GM19193 (cell line): Measurements from ENCODE around the gene RASAL2.

Experiments used
- POLR2A ChIP-seq: IDR thresholded peaks from 4 replicates; pipeline ENCODE4 v1.6.1; 2011; ENCODE audit not compliant: insufficient read depth, insufficient read length; ENCODE audit errors: extremely low read depth

Gene RASAL2

GRCh38 chr1:178160736-178161475, 67.0 kb downstream of the RASAL2 start:
- no peak for TF ChIP-seq POLR2A

GRCh38 chr1:178161516-178161915, 67.6 kb downstream of the RASAL2 start:
- TF ChIP-seq POLR2A: no peak

DNA sequence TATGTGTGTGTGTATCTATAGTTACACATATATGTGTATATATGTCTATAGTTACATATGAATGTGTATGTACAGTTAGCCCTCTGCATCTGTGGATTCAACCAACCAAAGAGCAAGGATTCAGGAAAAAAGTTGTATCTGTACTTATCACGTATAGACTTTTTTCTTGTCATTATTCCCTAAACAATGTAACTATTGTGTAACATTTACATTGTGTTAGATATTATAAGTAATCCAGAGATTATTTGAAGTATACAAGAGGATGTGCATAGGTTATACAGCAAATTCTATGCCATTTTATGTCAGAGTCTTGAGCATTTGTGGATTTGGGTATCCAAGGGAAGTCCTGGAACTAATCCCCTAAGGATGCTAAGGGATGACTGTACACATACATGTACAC, 71.3 kb downstream of the RASAL2 start:
- TF ChIP-seq POLR2A: no peak

DNA sequence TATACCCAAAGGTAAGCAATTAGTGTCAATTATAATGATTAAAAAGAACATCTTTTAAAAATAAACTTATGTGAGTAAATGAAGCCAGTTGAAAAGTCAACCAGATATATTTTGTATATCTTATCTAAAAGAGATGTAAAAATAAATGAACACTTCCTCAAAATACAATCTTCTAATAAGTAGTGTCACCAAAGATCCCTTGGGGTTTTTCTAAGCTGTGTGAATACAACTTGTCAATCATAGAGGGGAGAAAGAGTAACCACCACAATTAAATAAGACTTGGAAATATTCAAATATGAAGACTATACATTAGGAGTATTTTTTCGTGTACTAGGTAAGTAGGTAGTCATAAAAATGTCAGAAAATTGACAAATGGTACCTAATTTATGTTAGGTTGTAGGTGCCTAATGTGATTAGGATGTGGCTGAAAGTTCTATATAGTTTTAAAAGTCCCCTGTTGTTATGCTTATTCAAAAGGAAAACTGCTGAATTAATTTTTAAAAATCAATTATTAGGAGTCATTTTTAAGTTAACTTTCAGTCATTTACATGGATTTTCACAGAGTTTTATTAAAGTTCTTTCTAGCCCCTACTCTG, 72.6 kb downstream of the RASAL2 start:
- no peak for TF ChIP-seq POLR2A

DNA sequence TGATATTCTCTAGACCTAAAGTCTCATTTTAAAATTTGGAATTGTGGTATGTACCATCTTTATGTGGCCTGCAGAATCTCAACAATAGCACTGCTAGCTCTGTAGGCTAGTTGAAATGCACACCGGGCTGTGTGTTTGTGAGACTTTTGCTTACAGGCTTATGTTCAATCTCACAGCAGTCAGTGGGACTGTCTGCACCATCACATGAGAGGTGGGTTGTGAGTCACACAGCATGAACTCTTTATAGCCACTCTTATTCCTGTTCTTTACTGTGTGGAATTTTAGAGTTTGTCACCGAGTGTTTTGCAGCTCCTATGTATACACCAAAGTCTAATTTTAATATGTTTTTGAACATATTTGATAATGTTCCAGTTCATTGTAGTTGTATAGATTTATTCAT, 74.6 kb downstream of the RASAL2 start:
- TF ChIP-seq POLR2A: no peak

DNA sequence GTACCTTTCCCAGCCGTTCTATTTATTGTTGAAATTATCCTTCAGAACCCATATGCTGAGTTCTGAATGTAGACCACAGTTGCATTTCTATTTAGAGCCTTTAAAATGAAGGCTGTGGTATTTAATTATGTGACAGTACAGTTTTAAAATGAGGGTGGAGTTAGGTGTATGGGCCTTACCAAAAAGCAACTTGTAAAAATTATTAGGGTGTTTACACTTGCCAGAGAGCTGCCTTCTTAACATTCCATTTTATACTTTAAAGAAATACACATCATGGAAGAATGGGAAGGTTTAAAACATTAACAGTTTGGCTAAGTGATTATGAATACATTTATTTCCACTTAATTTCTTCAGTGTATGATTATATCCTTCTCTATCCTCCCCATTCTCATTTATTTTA, 75.7 kb downstream of the RASAL2 start:
- no peak for TF ChIP-seq POLR2A

DNA sequence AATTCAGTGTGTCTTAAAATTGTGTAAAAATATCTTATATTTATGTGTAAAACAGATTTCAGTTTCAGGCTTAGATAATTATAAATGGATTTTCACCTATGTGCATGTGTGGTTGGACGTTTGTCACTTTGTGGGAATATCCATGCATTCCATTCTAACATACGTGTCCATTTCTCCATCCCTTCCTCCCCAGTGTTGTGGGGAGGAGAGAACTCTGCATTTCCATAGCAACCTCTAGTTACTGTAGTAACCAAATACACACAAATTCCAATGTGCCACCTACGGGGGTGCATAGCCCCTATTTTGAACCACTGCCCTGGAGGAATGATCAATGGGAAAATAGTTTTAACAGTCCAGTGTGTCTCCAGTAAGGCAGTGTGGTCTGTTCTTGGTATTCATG, 79.0 kb downstream of the RASAL2 start:
- TF ChIP-seq POLR2A: no peak

GRCh38 chr1:178174539-178174938, 80.6 kb downstream of the RASAL2 start:
- TF ChIP-seq POLR2A: no peak

DNA sequence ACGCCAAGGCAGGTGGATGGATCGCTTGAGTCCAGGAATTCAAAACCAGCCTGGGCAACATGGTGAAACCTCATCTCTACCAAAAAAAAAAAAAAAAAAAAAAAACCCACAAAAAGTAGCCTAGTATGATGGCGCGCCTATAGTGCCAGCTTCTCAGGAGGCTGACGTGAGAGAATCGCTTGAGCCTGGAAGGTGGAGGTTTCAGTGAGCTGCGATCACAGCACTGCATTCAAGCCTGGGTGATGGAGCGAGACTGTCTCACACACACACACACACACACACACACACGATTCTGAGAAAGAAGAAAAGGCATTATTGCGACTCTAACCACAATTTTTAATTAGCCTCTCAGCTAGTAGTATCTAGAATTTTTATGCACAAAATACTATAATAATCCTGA, 86.5 kb downstream of the RASAL2 start:
- no peak for TF ChIP-seq POLR2A

- no peak for TF ChIP-seq POLR2A
Measured at GRCh38 chr1:178183796-178184195, 89.9 kb downstream of the RASAL2 start.

- no peak for TF ChIP-seq POLR2A
Measured at GRCh38 chr1:178188306-178188705, 94.4 kb downstream of the RASAL2 start.

DNA sequence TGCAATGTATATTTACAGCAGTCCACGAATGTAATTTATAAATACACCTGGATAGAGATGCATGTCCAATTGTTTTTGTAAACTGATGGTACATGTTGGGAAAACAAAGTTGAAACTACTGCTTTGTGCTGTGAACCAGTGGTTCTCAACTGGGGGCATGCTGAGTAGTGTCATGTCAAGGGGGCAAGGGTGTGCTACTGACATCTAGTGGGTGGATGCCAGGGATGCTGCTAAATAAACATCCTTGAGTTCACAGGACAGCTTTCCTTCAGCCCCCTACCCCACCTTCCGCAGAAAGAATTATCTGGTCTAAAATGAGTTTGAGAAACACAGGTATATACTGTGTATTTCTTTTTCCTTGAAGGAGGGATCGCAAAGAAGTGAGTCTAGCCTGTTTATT, 95.9 kb downstream of the RASAL2 start:
- no peak for TF ChIP-seq POLR2A

DNA sequence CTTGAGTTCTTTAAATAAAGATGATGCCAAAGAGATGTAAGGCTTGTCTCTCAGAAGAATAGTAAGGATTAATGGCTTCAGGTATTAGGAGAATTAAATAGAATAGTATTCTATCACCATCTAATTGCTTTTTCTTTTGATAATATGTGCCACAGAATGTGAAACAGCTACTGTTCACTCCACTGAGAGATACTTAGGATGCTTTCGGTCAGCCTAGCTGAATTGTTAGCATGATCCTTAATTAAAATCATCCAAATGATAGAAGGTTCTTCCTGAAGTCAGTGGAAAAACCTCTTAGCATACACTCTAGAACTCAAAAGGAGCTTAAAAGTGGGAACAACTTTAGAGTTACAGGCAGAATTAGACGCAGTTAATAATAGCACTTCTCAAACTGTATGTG, 97.0 kb downstream of the RASAL2 start:
- TF ChIP-seq POLR2A: no peak

GRCh38 chr1:178192686-178193085, 98.8 kb downstream of the RASAL2 start:
- TF ChIP-seq POLR2A: no peak

DNA sequence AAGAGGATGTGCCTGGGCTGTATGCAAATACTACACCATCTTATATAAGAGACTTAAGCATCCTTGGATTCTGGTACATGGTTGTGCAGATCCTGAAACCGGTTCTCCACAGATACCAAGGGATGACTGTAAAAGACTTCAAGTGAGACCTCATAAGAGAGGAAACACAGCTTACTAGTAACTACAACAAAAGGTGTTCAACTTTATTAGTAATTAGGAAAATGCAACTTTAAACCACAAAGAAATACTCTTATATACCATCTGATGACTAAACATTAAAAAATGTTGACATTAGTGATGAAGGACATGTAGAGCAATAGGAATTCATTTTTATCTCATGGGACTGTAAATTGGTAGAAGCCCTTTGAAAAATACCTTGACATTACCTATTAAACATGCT, 102.7 kb downstream of the RASAL2 start:
- TF ChIP-seq POLR2A: no peak

DNA sequence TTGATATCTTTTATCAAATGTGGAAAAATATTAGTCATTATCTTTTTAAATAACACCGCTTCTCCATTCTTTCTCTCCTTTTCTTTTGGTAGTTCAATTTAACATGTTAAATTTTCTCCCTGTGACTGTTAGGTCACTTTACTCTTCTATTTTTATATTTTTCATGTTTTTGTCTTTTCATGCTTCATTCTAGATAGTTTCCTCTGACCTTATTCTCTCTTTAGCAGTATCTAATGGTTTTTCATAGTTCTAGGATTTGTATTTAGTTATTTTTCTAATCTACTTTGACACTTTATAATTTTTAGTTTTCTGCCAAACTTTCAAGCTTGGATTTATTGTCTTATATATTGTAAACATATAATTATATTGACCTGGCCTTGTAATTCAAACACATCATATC, 116.0 kb downstream of the RASAL2 start:
- TF ChIP-seq POLR2A: no peak

GRCh38 chr1:178218550-178218949, 124.6 kb downstream of the RASAL2 start:
- no peak for TF ChIP-seq POLR2A

- no peak for TF ChIP-seq POLR2A
Measured at GRCh38 chr1:178220094-178220493, 126.2 kb downstream of the RASAL2 start.

DNA sequence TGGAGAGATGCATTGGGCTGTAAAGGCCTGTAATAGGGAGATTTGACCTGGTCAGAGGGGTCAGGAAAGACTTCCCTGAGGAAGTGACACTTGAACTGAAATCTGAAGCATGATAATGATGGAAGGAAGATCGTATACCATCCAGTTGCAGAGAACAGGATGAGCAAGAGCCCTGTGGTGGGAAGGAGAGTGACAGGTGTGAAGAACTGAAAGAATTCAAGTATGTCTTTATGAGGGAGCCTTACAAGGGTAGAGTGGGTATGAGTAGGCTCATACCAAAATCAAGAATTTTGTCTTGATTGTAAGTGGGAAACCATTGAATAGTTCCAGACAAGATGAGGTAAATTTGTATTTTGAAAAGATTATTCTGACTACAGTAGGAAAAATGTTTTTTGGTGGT, 129.4 kb downstream of the RASAL2 start:
- TF ChIP-seq POLR2A: no peak
